ENCODE data around the gene KCNIP1. TPM values are rescaled to one million over a fixed set of nuclear protein-coding genes. Genes with fewer than 3 reads are reported as not detected.

KCNIP1 gene
- polyA plus RNA-seq, 1 of the 3 experiments (the other 2 are of a cell fraction) = 1.3 TPM

- POLR2A ChIA-PET = interaction anchor here (0.6 to 1.6 kb wide), 3 partner anchors 10 to 712 kb away, joined by 3 to 4 read pairs (median 3); partner anchors contain the start of gene TLX3
- DNase-seq = peak; percentile 72
- peak overlapping the region; percentile 74; the same call in 1 of the 2 replicates for H2AFZ ChIP-seq (ENCODE audit: low read depth)
- peaks cover 14 to 37% of the 10 kb centered on the region in 2 experiments; a peak in 3 of 4 replicates for H3K4me1 ChIP-seq (ENCODE audit: control insufficient read depth in 1 of 2, insufficient read depth in 2 of 2, low read depth in 1 of 2, low read length in 1 of 2)
- no peaks in the 10 kb centered on the region for H3K36me3 ChIP-seq (replicated peaks in 1 of 2; ENCODE audit: control insufficient read depth in 1 of 2, insufficient read depth in 2 of 2, low read length in 1 of 2)
- H3K27ac ChIP-seq (ENCODE audit: low read depth in 2 of 2, low read length in 1 of 2) = peak overlapping the region; percentile 71 to 86
- H3K9ac ChIP-seq = peak overlapping the region; percentile 41; the same call in 1 of the 2 replicates
- peak overlapping the region; percentile 34 to 52 for H3K4me3 ChIP-seq (ENCODE audit: low read depth in 2 of 2, low read length in 1 of 2)
- 7% methylated on average over 9 of the region's 9 CpGs for WGBS (ENCODE audit: low lambda C conversion rate)
- H3K9me3 ChIP-seq = no peaks in the 10 kb centered on the region
- H3K27me3 ChIP-seq (ENCODE audit: insufficient read depth) = no peaks in the 10 kb centered on the region
- peaks cover 6% of the 10 kb centered on the region for H3F3A ChIP-seq (replicated peaks; ENCODE audit: insufficient read depth)
- no peaks in the 10 kb centered on the region for H4K20me1 ChIP-seq (ENCODE audit: insufficient read depth)
- H3K4me2 ChIP-seq = peak overlapping the region; percentile 90
- H3K9me2 ChIP-seq = no peaks in the 10 kb centered on the region
- no peaks in the 10 kb centered on the region for H3K79me2 ChIP-seq (ENCODE audit: insufficient read depth)
- CTCF ChIA-PET = interaction anchor here (1.0 to 27.0 kb wide), 8 partner anchors 10 to 371 kb away, joined by 3 to 614 read pairs (median 6); no protein-coding TSS in a partner anchor
- TF ChIP-seq JUND (IDR thresholded peaks at IDR 0.05) (peak; percentile 67), IRF3 (IDR thresholded peaks at IDR 0.05; ENCODE audit: low read depth, low read length) (no peak), RXRA (IDR thresholded peaks at IDR 0.05; ENCODE audit: borderline replicate concordance, low read depth) (peak; percentile 61), GABPA (IDR thresholded peaks at IDR 0.05; ENCODE audit: low read depth) (no peak), MEF2A (IDR thresholded peaks at IDR 0.05; ENCODE audit: borderline replicate concordance, low read depth) (no peak), GATA2 (CRISPR knock-in tag; IDR thresholded peaks at IDR 0.05) (peak; percentile 92), PBX3 (IDR thresholded peaks at IDR 0.05) (peak; percentile 87), TEAD4 (IDR thresholded peaks at IDR 0.05; ENCODE audit: borderline replicate concordance, insufficient read depth) (peak; percentile 72; the same call in 1 of the 2 replicates), ELF1 (IDR thresholded peaks at IDR 0.05) (no peak), MAX (IDR thresholded peaks at IDR 0.05; ENCODE audit: low read depth) (peak; percentile 53; the same call in 1 of the 2 replicates), TAF1 (IDR thresholded peaks at IDR 0.05; ENCODE audit: borderline replicate concordance, low read depth, low read length) (0 out of 2 replicates have a peak, but pooled peaks have one; percentile 15), FOSL2 (IDR thresholded peaks at IDR 0.05; ENCODE audit: borderline replicate concordance, low read depth) (peak; percentile 61), RFX5 (IDR thresholded peaks at IDR 0.05; ENCODE audit: low read length) (no peak), USF1 (IDR thresholded peaks at IDR 0.05; ENCODE audit: borderline replicate concordance, low read depth) (no peak), FOXM1 (IDR thresholded peaks at IDR 0.05; ENCODE audit: low read depth) (no peak), SIN3A (IDR thresholded peaks at IDR 0.05; ENCODE audit: borderline replicate concordance, low read depth, low read length) (peak; percentile 46; the same call in 1 of the 2 replicates), EZH2phosphoT487 (IDR thresholded peaks at IDR 0.05; ENCODE audit: borderline replicate concordance, low read depth) (no peak), POLR2AphosphoS5 (IDR thresholded peaks at IDR 0.05; ENCODE audit: low read depth, low read length) (no peak; the same call in 1 of the 2 replicates), NRF1 (IDR thresholded peaks at IDR 0.05; ENCODE audit: low read depth, low read length) (no peak), YY1 (IDR thresholded peaks at IDR 0.05; ENCODE audit: low read depth) (no peak), REST (IDR thresholded peaks at IDR 0.05; ENCODE audit: low read depth, low read length) (no peak), RCOR1 (IDR thresholded peaks at IDR 0.05; ENCODE audit: low read length) (peak; percentile 81; the same call in 1 of the 2 replicates), EP300 (IDR thresholded peaks at IDR 0.05; ENCODE audit: borderline replicate concordance in 1 of 2, low read depth in 1 of 2, low read length in 1 of 2) (peak; percentile 54 to 87), CHD2 (IDR thresholded peaks at IDR 0.05; ENCODE audit: low read length, partially characterized antibody) (peak; percentile 48), MXI1 (IDR thresholded peaks at IDR 0.05; ENCODE audit: low read depth, low read length) (peak; percentile 40; the same call in 1 of the 2 replicates), TCF12 (IDR thresholded peaks at IDR 0.05) (peak; percentile 67; the same call in 1 of the 2 replicates), SMC3 (IDR thresholded peaks at IDR 0.05; ENCODE audit: low read depth, low read length) (no peak), FOXJ3 (CRISPR knock-in tag; IDR thresholded peaks at IDR 0.05) (peak; percentile 73; the same call in 1 of the 2 replicates)
These were observed 93.4 kb downstream of the KCNIP1 start for GRCh38 chr5:170597109-170597751.

Measured in SK-N-SH (cell line).